Forelimb muscle (tissue), 1 donor: ENCODE results near the gene PHLDA1. TPM values are rescaled to one million over a fixed set of nuclear protein-coding genes. Genes with fewer than 3 reads are reported as not detected.
"Not testable (repeated sequence)": the region's sequence is repeated elsewhere in the genome, so short reads cannot be mapped to it uniquely, and the experiment has no call there.

Experiments used
- DNase-seq: peaks from one replicate; pipeline ENCODE4 v3.0.0-alpha.2; 2013; ENCODE audit warnings: low read depth
- polyA plus RNA-seq: library from polyadenylated mRNA; unstranded; fragments of 120-200 nt; gene quantifications from one replicate; pipeline ENCODE4 v1.2.1, GENCODE V29; 2013; ENCODE audit not compliant: insufficient read length

The PHLDA1 gene
- polyA plus RNA-seq, 1 donor = 16.0 TPM

GRCh38 chr12:76018672-76019071 is 12.9 kb downstream of the PHLDA1 start:
- no peak for DNase-seq

DNA sequence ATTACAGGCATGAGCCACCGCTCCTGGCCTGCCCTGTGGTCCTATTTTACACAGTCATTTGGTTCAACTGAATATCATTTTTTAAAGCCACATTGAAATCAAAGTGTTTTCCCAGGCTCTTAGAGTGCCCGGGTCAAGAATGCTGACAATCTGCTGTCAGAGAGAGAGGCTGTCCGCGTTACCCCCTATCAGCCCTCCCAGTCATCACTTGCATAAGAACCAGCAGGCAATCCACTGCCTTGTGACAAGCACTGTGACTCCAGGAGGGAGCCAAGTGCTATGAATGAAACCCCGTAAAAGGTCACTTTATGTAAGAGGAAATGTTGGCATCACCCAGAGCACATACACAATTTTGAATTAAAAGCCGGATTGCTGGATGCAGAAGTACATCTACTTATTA is 13.5 kb downstream of the PHLDA1 start:
- DNase-seq = no peak

- DNase-seq = no peak
Measured at GRCh38 chr12:76014007-76014406, 17.6 kb downstream of the PHLDA1 start.

GRCh38 chr12:76013603-76014002 is 18.0 kb downstream of the PHLDA1 start:
- no peak for DNase-seq

- no peak for DNase-seq
Measured at GRCh38 chr12:76012644-76013043, 18.9 kb downstream of the PHLDA1 start.

DNA sequence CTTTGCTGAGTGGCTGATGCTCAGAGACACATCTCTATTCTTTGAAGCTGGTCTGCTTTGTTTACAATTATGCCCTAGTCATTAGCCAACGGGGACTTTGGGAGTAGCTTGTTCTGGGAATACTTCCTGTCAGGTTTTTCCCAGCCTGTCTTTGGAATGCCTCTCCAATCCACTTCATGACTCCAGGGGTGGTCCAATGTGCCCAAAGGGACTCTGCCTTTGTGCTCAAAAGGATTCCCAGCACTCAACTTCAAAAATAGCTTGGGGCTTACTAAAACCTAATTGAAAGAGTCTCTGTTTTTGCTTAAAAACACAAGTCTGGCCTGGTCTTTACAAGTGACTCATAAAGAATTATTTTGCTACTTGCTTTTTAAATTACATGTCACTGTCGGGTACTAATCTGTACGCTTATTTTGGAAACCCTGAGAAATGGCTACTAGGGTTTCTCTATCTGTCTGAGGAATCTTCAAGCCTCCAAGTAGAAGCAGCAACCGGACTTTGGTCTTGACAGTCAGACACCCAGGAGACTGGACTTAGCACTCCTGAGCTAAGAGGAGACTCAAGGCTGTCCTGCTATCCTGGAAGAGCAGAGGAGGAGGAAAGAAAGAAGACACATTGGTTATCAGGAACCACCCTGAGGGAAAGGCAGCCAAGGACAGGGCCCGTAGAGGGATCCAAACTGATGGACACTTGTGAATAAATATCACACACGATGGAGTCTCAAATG is 20.7 kb downstream of the PHLDA1 start:
- DNase-seq = no peak

- DNase-seq = no peak
Measured at GRCh38 chr12:76008428-76008827, 23.1 kb downstream of the PHLDA1 start.

- no peak for DNase-seq
Measured at GRCh38 chr12:76007640-76008039, 23.9 kb downstream of the PHLDA1 start.

- DNase-seq = no peak
Measured at GRCh38 chr12:76006028-76006925, 25.3 kb downstream of the PHLDA1 start.

GRCh38 chr12:76003355-76003638 is 28.3 kb downstream of the PHLDA1 start:
- DNase-seq = no peak

DNA sequence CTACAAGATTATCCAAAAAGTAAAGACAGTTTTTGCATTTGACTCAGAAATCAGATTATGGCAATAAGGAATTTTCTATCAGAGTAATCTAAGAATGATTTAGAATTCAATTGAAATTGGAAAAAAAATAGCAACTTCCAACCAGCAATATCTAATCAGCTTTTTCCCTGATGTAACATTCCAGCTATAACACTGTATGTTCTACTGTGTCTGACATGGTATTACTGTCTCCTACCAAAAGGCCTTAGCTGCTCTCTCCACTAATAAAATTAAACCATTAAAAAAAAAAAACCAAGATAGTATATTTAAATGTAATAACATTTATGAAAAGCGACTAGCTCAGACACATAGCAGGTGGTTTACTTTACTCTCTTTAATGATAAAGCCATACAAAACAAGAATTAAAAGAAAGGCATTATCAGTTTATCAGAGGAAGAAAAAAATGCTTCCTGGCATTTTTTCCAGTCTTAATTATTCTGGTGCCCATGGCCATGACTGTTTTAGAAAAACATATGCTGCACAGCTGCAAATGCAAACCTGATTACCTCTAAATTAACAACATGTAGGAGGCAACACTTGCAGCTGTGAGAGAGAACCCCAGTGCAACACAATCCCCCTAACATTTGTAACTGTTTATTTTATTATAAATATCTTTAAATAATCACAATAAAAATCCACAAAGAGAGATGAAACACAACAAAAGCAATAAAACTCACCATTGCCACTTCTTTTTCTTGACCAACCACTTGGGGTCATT is 28.8 kb downstream of the PHLDA1 start:
- DNase-seq = no peak

- no peak for DNase-seq
Measured at GRCh38 chr12:75998292-75999063, 33.1 kb downstream of the PHLDA1 start.

DNA sequence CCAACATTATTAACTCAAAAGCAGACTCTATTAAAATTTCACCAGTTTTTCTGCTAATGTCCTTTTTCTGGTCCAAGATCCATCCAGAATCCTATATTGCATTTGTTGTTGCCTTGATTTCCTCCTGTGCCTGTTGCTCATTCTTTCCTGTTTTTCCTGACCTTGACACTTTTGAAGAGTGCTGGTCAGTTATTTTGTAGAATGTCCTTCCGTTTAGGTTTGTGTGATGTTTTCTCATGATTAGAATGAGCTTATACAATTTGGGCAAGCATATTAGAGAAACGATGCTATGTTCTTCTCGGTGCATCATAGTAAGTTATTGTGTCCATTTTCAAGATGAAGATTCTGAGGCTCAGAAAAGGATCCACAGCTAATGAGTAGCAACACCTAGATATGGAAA is 33.9 kb downstream of the PHLDA1 start:
- no peak for DNase-seq

DNA sequence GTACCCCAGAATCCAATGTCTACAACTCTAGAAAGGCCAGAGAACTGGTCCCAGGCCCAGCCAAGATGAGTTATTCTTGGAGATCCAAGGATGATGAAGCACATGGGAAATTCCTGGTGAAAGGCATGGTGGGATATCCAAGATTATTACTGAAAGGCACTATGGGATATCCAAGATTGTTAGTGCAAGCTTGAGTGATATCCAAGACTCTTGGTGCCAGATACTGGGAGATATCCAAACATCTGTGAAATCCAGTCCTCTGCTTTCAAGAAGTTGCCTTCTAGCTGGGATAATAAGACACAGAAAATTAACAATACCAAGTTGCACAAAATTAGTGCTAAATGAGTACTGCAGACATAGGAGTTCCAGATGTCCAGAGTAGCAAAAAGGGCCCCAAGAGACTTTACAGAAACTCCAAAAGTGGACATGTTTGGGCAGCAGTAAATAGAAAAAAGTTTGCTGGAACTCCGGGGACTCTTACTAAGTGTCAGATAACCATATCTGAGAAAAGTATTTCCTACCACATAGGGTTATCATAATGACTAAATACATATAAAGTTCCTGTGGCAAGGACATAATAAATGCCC is 34.6 kb downstream of the PHLDA1 start:
- no peak for DNase-seq

- no peak for DNase-seq
Measured at GRCh38 chr12:75995691-75996090, 35.9 kb downstream of the PHLDA1 start.

DNA sequence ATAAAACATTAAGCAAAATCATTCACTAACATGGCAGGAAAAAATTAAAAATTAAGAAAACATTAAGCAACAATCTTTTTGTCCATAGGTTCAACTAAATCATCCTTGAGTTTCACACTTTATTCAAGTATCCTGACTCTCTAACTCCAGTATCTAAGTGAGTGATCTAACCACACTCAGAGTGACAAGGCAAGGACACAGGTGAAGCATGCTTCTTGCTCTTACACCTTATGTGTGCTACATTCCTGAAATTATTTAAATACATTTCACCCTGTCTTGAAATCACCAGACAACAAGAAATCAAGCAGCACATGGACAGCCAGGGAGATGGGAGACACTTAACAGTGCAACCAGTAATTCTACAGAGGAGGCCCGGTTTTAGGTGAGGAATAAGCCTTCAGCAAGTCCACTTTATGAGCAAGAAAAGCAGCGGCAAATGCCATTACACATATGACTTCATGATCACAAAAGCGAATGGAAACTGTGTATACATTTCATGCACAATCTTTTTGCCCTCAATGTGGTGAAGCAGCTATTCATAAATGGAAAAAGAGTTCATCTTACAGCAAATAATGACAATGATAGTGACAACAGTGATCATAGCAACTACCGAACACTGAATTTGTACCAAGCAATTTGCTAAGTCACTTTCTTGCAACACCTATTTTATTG is 37.4 kb downstream of the PHLDA1 start:
- DNase-seq = no peak

- no peak for DNase-seq
Measured at GRCh38 chr12:75991753-75992152, 39.8 kb downstream of the PHLDA1 start.

- no peak for DNase-seq
Measured at GRCh38 chr12:75990189-75990912, 41.2 kb downstream of the PHLDA1 start.

- not testable (repeated sequence) for DNase-seq
Measured at GRCh38 chr12:75987709-75988108, 43.9 kb downstream of the PHLDA1 start.
